SJCRH30 (cell line): ENCODE results near the gene SELENOS. TPM values are rescaled to one million over a fixed set of nuclear protein-coding genes. Genes with fewer than 3 reads are reported as not detected.

Experiments used
- DNase-seq, 2 experiments: peaks; one replicate each; pipeline ENCODE4 v3.0.0-alpha.2; 2015 to 2020
- H3K27ac ChIP-seq: fragments of 250-450 bp; sonication (Bioruptor Pico); 2 replicates; pipeline ENCODE4 v1.5.1; 2020; ENCODE audit warnings: mild to moderate bottlenecking, moderate library complexity
- H3K27me3 ChIP-seq: fragments of 250-450 bp; sonication (Bioruptor Pico); 2 replicates; pipeline ENCODE4 v1.5.1; 2020; ENCODE audit warnings: mild to moderate bottlenecking, moderate library complexity
- H3K36me3 ChIP-seq: fragments of 250-450 bp; sonication (Bioruptor Pico); 2 replicates; pipeline ENCODE4 v1.5.1; 2020; ENCODE audit warnings: mild to moderate bottlenecking, moderate library complexity
- H3K4me1 ChIP-seq: fragments of 250-450 bp; sonication (Bioruptor Pico); 2 replicates; pipeline ENCODE4 v1.5.1; 2020; ENCODE audit warnings: mild to moderate bottlenecking, moderate library complexity
- H3K4me3 ChIP-seq: fragments of 250-450 bp; sonication (Bioruptor Pico); 2 replicates; pipeline ENCODE4 v1.5.1; 2020; ENCODE audit warnings: mild to moderate bottlenecking, moderate library complexity
- H3K9me3 ChIP-seq: fragments of 250-450 bp; sonication (Bioruptor Pico); replicated peaks from 2 replicates; pipeline ENCODE4 v1.5.1; 2020; ENCODE audit warnings: mild to moderate bottlenecking, moderate library complexity
- total RNA-seq: library from RNA; depleted of rRNA; stranded (reverse); fragments of >200 nt; shearing (Covaris generic); gene quantifications from 2 replicates; pipeline ENCODE4 v1.2.3, GENCODE V29; 2014; rRNA removed

The SELENOS gene
- total RNA-seq, 1 experiment from 2014 or later: 60.1 TPM

DNA sequence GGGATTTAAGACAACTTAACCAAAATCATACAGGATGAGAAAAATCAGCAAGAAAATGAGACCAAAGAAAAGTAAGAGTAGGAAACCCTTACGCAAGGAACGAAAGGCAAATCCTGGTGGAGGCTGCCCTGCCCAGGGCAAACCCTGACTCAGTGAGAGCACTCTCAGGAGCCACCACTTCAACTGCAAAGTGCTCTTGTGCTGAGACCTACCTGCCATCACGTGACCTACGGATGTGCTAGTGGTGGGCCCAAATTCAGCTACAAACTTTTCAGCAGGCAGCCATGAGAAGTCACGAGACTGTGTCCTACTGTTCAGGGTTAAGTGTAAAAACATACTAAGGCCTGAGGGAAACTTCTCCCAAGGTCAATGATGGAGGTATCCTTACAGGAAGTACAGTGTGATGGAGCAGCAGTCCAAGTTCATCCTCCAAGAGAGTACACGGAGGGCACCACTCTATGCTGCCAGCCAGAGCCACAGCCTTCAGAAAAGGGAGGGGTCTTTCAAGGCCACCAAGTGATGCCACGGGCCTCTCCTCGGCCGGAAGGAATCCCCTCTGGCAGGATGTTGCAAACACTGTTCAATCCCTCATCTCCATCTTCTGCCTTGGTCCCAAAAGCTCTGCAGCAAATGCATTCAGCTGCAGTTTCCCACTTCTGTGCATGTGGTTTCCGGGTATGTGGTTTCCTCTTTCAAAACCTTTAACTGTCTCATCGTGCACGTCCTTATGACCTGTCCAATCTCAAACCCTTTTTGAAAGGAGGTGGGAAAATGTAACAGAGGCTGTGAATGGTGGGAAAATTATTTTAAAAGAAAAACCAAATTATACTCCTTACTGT, 34.9 kb downstream of the SELENOS start:
- Histone ChIP-seq H3K27ac (peak overlapping the region; percentile 12), H3K27me3 (no peaks in the 10 kb centered on the region), H3K36me3 (peaks cover 37% of the 10 kb centered on the region), H3K4me1 (peaks cover 37% of the 10 kb centered on the region), H3K9me3 (no peaks in the 10 kb centered on the region), H3K4me3 (no peak overlapping the region)
- DNase-seq: peak; percentile 42 to 71

DNA sequence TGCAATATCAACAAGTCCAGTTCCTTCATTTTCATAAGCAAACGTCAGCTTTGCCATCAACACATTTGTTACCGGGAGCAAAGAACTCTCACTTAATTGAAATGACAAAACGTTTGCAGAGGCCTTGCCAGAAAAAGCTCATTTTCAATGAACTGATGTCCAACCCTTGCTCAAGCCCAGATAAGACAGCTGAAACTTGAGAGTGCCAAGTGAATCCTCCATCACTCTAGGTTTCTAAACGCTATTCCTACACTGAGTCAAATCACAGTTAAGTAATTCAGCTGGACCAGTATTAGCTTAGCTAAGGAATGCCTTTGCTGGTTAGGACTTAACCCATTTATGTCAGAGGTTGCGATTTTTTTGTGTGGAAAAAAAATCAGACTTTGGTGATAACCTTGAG, 36.9 kb downstream of the SELENOS start:
- Histone ChIP-seq H3K4me1 (peaks cover 37% of the 10 kb centered on the region), H3K4me3 (no peak overlapping the region), H3K27me3 (no peaks in the 10 kb centered on the region), H3K9me3 (no peaks in the 10 kb centered on the region), H3K36me3 (peaks cover 44% of the 10 kb centered on the region), H3K27ac (no peak overlapping the region)
- DNase-seq: no peak

DNA sequence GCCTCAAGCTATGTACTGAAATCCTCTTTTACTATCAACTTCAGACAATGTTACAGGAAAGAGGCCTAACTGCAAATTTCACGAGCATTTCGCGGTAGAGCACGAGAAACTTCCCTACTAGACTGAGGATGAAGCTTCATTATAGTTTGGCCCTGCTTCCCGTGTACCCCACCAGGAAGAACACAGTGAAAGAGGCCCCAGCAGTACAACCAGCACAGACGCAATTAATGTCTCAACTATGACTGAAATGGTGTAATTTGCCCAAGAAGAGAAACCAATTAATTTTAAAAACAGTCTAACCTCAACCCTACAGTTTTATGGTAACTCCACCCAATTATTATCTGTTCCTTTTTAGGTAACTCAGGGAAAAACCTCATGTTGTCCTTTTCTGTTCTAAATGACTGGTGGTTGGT, 37.6 kb downstream of the SELENOS start:
- H3K4me1 ChIP-seq: peaks cover 35% of the 10 kb centered on the region
- H3K36me3 ChIP-seq: peaks cover 50% of the 10 kb centered on the region
- H3K9me3 ChIP-seq: no peaks in the 10 kb centered on the region
- DNase-seq: no peak
- no peak overlapping the region for H3K27ac ChIP-seq
- H3K27me3 ChIP-seq: no peaks in the 10 kb centered on the region
- H3K4me3 ChIP-seq: no peak overlapping the region

DNA sequence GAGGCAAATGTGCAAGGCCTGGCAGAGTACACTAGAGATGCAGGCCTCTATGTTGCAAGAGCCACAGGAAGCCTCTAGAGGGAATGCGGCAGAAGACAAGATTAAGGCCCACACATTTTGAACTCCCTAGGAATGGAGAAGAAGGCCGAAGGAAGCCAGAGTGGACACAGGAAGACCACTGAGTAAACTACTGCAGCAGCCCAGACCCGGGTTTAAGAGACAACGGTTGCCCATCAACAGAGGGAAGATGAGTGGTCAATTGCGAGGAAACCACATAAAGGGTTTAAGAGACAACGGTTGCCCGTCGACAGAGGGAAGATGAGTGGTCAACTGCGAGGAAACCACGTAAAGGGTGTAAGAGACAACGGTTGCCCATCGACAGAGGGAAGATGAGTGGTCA, 40.0 kb downstream of the SELENOS start:
- Histone ChIP-seq H3K36me3 (peaks cover 71% of the 10 kb centered on the region), H3K4me3 (no peak overlapping the region), H3K27ac (no peak overlapping the region), H3K9me3 (no peaks in the 10 kb centered on the region), H3K4me1 (peaks cover 10% of the 10 kb centered on the region), H3K27me3 (no peaks in the 10 kb centered on the region)
- DNase-seq: no peak

DNA sequence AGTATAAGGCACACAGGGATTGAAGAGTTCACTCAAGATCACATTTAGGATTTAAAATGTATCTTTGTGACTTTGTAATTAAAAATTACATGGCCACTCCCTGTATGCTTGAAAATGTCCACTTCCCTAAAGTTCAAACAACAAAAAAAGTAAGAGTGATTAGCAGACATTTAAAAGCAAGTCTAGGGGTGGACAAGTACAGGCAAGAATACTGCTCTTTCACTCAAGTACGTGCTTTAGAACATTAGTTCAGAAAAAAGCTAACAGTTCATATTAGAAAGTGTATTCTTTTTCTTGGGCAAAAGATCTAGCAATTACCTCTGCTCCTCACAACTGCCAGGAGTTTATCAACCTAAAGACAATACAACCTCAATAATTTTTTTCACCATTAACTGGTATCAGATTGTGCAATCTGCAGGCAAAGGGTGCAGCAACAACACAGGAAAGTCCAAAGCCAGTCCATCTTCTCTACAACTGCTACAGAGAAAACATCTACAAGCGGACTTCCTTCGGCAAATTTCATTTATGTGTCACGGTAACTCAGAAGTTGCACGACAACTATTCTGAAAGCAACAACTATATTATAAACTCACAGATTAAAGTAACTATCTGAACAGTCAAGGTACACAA, 43.5 kb downstream of the SELENOS start:
- Histone ChIP-seq H3K9me3 (0 out of 2 replicates have a peak, but pooled peaks cover 1% of the 10 kb centered on the region), H3K4me3 (no peak overlapping the region), H3K36me3 (peaks cover 82% of the 10 kb centered on the region), H3K27me3 (no peaks in the 10 kb centered on the region), H3K4me1 (no peaks in the 10 kb centered on the region; the same call in 1 of the 2 replicates), H3K27ac (no peak overlapping the region)
- no peak for DNase-seq

DNA sequence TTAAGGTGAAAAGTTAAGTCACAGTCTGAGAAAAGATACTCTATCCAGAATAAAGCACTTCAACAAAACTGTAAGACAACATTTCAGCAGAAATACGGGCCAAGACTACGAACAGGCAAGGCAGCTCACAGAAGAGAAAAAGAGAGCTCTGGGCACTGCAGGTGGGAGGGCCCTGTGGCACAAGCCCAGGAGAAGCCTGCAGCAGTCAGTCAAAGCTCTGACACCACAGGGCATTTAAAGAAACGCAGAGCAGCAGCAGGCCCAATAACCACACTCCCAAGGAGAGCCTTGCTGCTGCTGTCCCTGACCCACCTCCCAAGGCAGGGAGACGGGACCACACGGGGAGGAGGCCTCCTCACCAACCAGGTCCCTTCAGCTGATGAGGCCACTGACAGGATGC, 44.6 kb downstream of the SELENOS start:
- Histone ChIP-seq H3K27ac (no peak overlapping the region), H3K4me3 (no peak overlapping the region), H3K9me3 (peaks cover 10% of the 10 kb centered on the region; the same call in 1 of the 2 replicates), H3K27me3 (no peaks in the 10 kb centered on the region), H3K36me3 (peaks cover 83% of the 10 kb centered on the region), H3K4me1 (no peaks in the 10 kb centered on the region; the same call in 1 of the 2 replicates)
- DNase-seq: no peak

DNA sequence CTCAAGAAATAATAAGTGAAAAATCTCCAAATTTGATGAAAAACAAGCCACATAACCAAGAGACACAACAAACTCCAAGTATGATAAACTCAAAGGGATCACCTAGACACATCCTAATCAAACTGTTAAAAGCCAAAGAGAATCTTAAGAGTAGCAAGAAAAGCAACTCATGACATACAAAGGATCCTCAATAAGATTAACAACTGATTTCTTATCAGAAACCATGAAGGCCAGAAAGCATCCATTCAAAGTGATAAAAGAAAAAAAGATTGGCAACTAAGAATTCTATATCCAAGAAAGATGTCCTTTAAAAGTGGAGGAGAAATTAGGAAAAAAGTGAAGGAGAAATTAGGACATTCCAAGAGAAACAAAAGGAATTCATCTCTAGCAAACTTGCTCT, 49.0 kb downstream of the SELENOS start:
- peaks cover 10% of the 10 kb centered on the region; the same call in 1 of the 2 replicates for H3K9me3 ChIP-seq
- no peak for DNase-seq
- H3K4me1 ChIP-seq: no peaks in the 10 kb centered on the region; the same call in 1 of the 2 replicates
- no peaks in the 10 kb centered on the region for H3K27me3 ChIP-seq
- H3K36me3 ChIP-seq: peaks cover 82% of the 10 kb centered on the region
- no peak overlapping the region for H3K4me3 ChIP-seq
- H3K27ac ChIP-seq: no peak overlapping the region

DNA sequence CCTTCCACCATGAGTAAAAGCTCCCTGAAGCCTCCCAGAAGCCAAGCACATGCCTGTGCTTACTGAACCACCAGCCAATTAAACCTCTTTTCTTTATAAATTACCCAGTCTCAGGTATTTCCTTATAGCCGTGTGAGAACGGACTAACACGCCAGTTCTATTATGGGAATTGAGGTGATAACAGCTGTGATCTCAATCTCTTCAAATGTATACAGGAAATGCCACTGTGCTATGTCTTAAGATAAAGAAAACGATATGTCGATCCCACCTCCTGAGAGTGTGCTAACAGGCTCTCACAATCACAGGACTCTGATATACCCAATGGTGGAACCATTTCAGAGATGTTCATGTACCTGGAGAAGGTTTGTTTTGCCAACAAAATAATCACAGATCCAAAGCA, 51.6 kb downstream of the SELENOS start:
- Histone ChIP-seq H3K4me3 (no peak overlapping the region), H3K4me1 (peaks cover 22% of the 10 kb centered on the region), H3K36me3 (peaks cover 65% of the 10 kb centered on the region), H3K9me3 (peaks cover 10% of the 10 kb centered on the region; the same call in 1 of the 2 replicates), H3K27ac (no peak overlapping the region), H3K27me3 (no peaks in the 10 kb centered on the region)
- no peak for DNase-seq

Other genes starting within 250 kb of the SELENOS start
- 82.3 and 87.1 TPM in 2 replicates for gene CHSY1, start 25.4 kb downstream of the SELENOS start, total RNA-seq
- 139 and 151 TPM in 2 replicates for gene SNRPA1, start 17.8 kb upstream of the SELENOS start, total RNA-seq
- 0.13 and 0.36 TPM in 2 replicates for gene PCSK6, start 212.2 kb upstream of the SELENOS start, total RNA-seq